ENCODE results near the gene STXBP6. TPM values are rescaled to one million over a fixed set of nuclear protein-coding genes. Genes with fewer than 3 reads are reported as not detected.

The STXBP6 gene
- total and polyA plus RNA-seq, 2 of the 13 experiments (the other 11 are each of a cell fraction or from before 2014, with no cell fraction given), result 35.3 to 42.8 TPM

- TF ChIP-seq, protein P1, sequence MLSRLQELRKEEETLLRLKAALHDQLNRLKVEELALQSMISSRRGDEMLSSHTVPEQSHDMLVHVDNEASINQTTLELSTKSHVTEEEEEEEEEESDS (CRISPR knock-in tag; IDR thresholded peaks at IDR 0.05; ENCODE audit: borderline replicate concordance), result no peak
- no peak for TF ChIP-seq ZNF790 (CRISPR knock-in tag; IDR thresholded peaks at IDR 0.05; ENCODE audit: borderline replicate concordance)
- peak; percentile 43; the same call in 1 of the 2 replicates for TF ChIP-seq CSRNP1 (CRISPR knock-in tag; IDR thresholded peaks at IDR 0.05)
- TF ChIP-seq, protein P2, sequence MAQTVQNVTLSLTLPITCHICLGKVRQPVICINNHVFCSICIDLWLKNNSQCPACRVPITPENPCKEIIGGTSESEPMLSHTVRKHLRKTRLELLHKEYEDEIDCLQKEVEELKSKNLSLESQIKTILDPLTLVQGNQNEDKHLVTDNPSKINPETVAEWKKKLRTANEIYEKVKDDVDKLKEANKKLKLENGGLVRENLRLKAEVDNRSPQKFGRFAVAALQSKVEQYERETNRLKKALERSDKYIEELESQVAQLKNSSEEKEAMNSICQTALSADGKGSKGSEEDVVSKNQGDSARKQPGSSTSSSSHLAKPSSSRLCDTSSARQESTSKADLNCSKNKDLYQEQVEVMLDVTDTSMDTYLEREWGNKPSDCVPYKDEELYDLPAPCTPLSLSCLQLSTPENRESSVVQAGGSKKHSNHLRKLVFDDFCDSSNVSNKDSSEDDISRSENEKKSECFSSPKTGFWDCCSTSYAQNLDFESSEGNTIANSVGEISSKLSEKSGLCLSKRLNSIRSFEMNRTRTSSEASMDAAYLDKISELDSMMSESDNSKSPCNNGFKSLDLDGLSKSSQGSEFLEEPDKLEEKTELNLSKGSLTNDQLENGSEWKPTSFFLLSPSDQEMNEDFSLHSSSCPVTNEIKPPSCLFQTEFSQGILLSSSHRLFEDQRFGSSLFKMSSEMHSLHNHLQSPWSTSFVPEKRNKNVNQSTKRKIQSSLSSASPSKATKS (CRISPR knock-in tag; IDR thresholded peaks at IDR 0.05), result no peak
- no peak for TF ChIP-seq ZNF354B (CRISPR knock-in tag; IDR thresholded peaks at IDR 0.05)
- no peak for TF ChIP-seq ZNF629 (CRISPR knock-in tag; conservative IDR thresholded peaks at IDR 0.05)
- TF ChIP-seq ZNF670 (CRISPR knock-in tag; IDR thresholded peaks at IDR 0.05; ENCODE audit: borderline replicate concordance), result peak; percentile 69; the same call in 1 of the 2 replicates
- TF ChIP-seq IKZF5 (CRISPR knock-in tag; IDR thresholded peaks at IDR 0.05), result peak; percentile 67; the same call in 1 of the 2 replicates
- TF ChIP-seq, protein P3, sequence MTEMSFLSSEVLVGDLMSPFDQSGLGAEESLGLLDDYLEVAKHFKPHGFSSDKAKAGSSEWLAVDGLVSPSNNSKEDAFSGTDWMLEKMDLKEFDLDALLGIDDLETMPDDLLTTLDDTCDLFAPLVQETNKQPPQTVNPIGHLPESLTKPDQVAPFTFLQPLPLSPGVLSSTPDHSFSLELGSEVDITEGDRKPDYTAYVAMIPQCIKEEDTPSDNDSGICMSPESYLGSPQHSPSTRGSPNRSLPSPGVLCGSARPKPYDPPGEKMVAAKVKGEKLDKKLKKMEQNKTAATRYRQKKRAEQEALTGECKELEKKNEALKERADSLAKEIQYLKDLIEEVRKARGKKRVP (CRISPR knock-in tag; IDR thresholded peaks at IDR 0.05), result no peak; a peak in 1 of 4 replicates
- no peak for TF ChIP-seq TBP (CRISPR knock-in tag; IDR thresholded peaks at IDR 0.05)
- TF ChIP-seq PRMT3 (CRISPR knock-in tag; IDR thresholded peaks at IDR 0.05; ENCODE audit: borderline replicate concordance, low read depth), result no peak
- TF ChIP-seq ZEB1 (IDR thresholded peaks at IDR 0.05; ENCODE audit: insufficient replicate concordance, low read depth), result peak; percentile 85
- TF ChIP-seq NR3C1 (CRISPR knock-in tag; IDR thresholded peaks at IDR 0.05), result no peak
- TF ChIP-seq, protein P4, sequence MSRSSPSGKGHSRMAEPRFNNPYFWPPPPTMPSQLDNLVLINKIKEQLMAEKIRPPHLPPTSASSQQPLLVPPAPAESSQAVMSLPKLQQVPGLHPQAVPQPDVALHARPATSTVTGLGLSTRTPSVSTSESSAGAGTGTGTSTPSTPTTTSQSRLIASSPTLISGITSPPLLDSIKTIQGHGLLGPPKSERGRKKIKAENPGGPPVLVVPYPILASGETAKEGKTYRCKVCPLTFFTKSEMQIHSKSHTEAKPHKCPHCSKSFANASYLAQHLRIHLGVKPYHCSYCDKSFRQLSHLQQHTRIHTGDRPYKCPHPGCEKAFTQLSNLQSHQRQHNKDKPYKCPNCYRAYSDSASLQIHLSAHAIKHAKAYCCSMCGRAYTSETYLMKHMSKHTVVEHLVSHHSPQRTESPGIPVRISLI (CRISPR knock-in tag; IDR thresholded peaks at IDR 0.05; ENCODE audit: borderline replicate concordance), result peak; percentile 97
- TF ChIP-seq MYPOP (CRISPR knock-in tag; IDR thresholded peaks at IDR 0.05), result peak; percentile 48; the same call in 1 of the 2 replicates
- TF ChIP-seq ZNF709 (CRISPR knock-in tag; IDR thresholded peaks at IDR 0.05), result no peak
- TF ChIP-seq GPN1 (CRISPR knock-in tag; IDR thresholded peaks at IDR 0.05; ENCODE audit: borderline replicate concordance), result no peak
- TF ChIP-seq FOXK2 (IDR thresholded peaks at IDR 0.05), result 0 out of 2 replicates have a peak, but pooled peaks have one; percentile 30
- TF ChIP-seq ZNF557 (CRISPR knock-in tag; IDR thresholded peaks at IDR 0.05), result no peak
- TF ChIP-seq ZNF674 (CRISPR knock-in tag; IDR thresholded peaks at IDR 0.05; ENCODE audit: low read depth), result 0 out of 2 replicates have a peak, but pooled peaks have one; percentile 49
These were observed 14.9 kb downstream of the STXBP6 start (continued) for GRCh38 chr14:25034803-25035681.

Measured in HepG2 (cell line).